ENCODE data around the gene C11orf91.
"Not testable (repeated sequence)": the region's sequence is repeated elsewhere in the genome, so short reads cannot be mapped to it uniquely, and the experiment has no call there.

C11orf91 gene

DNA sequence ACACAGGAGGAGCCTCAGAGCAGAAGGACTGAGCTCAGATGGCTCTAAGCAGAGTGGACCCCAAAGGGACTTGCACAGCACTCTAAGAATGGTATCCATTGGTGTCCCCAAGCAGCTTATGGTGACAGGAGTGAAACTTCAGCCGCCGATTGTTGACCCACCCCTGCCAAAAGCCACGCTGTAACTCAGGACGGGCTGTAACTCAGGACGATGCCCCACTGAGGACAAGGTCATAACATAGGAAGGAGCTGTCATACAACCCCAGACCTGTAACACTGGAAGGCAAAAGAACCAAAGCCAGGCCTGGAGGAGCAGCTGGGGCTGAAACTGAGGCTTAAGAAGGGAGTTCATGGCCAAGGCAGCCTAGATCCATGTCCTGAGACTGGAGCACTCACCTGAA is 21.4 kb upstream of the C11orf91 start:
- no peak for DNase-seq

DNA sequence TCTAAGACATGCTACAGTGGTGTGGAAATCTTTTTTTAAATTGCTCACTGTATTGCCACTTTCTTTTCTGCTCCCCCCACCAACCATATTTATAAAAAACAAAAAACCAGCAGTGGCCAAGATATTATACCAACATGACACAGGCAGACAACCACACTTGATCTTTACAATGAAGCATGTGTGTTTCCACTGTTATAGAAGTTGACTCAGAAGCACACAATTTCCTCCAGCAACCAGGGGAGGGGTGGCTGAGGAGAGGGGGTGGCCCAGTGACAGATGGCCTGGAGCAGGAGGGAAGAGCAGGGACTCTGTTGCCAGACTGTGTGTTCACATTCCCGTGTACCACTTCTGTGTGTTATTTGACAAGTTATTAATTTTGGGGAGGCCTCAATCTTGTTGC is 20.8 kb upstream of the C11orf91 start:
- DNase-seq, result peak in 2 of 58 donors; percentile 6 to 26

DNA sequence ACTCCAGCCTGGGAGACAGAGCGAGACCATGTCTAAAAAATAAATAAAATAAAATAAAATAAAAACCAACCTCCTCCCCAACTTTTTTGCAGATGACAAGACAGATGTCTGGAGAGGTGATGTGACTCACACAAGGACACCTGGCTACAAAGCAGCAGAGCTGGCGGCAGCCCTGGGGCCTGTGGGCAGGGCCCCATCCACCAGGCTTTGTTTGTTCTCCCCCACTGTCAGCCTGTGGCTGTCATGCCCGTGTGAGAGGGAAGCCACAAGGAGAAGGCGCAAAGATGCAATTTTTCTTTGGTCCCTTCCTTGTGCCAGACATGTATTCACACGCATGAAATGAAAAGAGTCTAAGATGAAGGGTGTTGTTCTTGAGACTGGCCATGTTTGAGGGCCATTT is 19.0 kb upstream of the C11orf91 start:
- DNase-seq, result no peak

DNA sequence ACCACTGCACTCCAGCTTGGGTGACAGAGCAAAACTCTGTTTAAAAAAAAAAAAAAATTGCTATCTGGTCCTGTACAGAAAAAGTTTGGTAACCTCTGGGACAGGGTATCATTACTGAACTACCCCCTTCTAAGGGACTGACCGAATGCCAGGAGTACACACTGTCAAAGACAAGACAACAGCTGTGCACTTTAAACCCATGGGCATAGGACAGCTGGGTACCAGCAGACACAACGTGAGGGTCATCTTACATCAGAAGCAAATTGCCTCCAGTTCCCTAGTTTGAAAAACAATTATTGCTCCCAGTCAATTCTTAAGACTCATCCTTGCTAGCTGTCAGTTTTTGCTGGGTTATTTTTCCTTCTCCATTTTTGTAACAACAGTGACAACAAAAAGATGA is 17.8 kb upstream of the C11orf91 start:
- DNase-seq, result no peak

DNA sequence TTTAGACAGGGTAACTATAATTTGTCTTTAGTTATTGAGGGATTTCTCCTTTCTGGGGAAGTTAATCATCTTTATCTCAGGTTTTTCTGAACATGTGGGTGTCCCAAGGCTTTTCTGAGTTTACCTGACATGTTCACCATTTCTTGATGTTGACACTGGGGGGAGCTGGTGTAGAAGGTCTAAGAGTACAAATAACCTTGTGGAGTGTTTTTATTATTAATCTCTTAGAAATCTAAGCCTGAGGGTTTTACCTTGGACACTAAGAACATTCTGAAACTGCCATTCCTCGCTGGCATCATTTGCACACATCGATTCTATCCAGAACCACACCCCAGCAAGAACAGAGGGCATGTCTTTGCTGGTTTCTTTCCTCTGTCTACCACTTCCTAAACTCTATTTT is 15.6 kb upstream of the C11orf91 start:
- peak in 1 of 58 donors; percentile 7 for DNase-seq

DNA sequence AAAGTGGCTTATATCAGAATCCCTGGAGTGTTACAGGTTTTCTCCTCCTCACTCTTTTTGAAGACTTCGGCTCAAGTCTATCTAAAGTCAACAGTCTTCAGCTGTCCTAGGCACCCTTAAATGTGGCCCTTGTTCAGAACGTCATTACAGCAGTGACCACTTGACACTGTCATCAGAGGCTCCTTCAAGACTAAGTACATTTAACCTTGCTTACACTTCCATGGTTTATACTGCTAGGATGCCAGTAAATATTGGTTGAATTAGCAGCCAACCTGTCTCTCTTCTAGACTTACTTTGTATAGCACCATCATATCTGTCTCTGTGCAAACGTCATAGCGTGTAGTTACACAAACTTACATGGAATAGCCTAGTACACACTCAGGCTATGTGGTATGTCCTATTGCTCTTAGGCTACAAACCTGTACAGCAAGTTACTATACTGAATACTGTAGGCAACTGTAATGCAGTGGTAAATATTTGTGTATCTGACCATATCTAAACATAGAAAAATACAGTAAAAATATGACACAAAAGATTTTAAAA is 13.3 kb upstream of the C11orf91 start:
- no peak for DNase-seq

DNA sequence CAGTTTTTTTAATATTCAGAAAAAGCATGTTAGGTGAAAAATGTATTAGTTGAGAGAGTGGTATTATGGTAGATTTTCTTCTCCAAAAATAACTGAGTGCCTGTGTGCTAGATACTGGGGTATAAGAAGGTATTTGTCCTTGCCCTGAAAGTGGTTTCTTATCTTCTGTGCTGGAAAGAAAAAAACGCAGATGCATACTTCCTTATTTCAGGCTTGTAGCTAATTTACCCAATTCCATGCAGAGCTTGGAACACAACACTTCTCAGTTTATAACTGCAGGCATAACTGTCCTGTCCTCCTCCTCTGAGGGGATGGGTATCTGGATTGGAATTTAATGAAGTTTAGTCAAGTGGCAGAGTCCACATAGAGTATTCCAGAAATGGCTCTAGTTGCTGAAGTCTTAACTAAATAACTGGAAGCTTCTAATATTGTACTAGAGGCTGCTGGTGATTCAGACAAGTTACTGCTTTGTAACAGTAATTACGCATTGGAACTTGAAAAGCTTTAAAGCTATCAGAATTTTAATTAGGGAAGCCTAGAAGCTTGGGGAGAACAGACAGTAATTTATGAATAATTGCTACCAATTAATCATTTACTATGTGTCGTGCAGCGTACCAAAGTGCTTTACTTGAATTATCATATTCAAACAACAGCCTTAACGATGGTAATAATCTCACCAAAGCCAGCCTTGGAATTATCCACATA is 12.7 kb upstream of the C11orf91 start:
- no peak for DNase-seq

DNA sequence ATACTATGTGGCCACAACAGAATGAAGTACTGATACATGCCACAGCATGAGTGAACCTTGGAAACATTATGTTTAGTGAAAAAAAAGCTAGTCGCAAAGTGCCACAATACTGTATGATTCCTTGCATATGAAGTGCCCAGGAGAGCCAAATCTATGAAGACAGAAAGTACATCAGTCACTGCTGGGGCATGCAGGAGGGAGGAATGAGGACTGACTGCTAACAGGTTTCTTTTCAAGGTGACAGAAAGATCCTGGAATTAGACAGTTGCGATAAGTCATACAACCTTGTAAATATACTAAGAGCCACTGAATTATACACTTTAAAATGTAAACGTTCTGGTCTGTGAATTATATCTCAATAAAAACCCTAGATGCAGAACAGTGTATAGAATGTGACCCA is 11.8 kb upstream of the C11orf91 start:
- DNase-seq, result no peak

DNA sequence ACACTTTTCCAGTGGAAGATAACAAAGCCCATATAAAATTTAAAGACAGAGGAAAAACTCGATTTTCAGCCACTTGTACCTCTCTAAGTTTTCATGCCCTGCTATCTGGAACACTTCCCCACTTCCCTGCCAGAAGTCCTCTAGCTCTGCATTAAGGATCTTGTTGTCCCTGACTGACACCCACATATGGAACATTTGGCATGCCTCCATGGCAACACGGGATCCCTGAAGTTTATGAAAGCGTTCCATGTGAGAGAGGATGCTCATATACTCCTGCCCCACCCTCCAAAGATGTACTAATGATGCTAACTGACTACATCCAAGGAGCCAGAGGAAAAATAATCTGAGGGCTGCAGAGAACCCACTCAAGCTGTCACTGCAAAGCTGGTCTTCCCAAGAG is 8.8 kb upstream of the C11orf91 start:
- DNase-seq, result no peak

DNA sequence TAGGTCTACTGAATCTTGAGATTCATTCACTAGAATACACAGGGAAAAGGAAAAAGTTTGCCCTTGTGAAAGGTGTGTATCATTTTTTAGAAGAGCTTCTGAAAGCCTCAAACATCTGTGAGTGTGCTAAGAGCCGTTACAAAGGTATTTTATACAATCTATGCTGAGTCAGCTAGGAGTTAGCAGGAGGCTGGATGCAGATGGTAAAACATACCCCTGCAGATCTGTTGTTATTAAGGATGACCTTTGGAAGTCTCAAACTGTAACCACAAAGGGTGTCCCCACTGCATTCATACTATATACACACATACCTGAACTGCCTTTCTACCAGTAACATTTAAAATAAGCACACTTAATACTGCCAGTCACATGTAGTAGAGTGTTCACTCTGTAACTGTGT is 8.4 kb upstream of the C11orf91 start:
- no peak for DNase-seq

DNA sequence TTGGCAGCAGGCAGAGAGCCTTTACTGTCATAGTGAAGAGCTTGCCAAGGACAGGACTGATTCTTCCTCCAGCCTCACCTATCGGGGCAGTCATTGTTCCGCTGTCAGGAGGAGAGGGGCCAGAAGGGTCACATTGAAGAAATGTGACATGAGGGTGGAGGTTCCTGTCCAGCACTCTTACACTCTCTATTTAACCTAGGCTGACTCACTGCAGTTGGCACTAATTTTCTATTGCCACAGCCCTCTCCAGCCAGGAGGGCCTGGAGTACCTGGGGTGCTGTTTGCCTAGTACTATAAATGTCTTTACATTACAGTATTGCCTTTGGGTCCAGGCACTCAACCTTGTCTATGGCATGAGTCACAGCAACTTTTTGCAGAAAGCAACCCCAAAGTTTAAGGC is 7.2 kb upstream of the C11orf91 start:
- DNase-seq, result not testable (repeated sequence)

DNA sequence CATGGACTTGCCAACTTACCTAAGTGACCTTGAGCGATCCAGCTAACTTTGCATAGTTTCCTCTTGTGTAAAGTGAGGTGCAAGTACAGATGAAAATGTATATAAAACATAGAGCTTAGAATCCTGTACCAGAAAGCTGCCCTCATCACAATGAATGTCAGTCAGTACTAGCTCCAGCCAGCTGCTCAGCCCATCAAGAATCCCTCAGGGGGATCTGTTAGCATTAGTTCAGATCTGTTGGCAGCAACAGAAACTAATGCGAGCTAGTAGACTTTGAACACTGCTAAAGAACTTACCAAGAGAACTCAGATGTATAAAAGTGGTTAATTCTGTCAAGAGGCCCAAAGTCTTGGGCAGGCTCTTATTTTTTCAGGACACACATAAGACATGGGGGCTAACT is 6.3 kb upstream of the C11orf91 start:
- DNase-seq, result no peak

DNA sequence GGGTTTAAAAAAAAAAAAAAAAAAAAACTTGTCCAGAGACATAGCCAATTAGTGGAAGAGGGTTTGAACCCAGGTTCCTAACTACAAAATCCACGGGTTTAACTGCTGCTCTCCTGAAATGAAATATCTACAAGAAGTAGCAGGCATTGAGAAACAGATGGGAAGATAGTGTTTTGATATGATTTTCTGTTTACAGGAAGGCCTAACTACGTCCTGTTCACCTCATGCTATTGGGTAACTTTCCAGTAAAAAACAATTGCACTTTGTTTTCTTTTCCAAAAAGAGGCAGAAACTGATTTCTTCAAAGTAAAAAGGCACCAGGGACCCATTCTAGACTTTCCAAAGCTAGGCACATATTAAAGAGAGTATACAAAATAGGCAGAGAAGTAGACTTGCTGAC is 5.9 kb upstream of the C11orf91 start:
- DNase-seq, result no peak

DNA sequence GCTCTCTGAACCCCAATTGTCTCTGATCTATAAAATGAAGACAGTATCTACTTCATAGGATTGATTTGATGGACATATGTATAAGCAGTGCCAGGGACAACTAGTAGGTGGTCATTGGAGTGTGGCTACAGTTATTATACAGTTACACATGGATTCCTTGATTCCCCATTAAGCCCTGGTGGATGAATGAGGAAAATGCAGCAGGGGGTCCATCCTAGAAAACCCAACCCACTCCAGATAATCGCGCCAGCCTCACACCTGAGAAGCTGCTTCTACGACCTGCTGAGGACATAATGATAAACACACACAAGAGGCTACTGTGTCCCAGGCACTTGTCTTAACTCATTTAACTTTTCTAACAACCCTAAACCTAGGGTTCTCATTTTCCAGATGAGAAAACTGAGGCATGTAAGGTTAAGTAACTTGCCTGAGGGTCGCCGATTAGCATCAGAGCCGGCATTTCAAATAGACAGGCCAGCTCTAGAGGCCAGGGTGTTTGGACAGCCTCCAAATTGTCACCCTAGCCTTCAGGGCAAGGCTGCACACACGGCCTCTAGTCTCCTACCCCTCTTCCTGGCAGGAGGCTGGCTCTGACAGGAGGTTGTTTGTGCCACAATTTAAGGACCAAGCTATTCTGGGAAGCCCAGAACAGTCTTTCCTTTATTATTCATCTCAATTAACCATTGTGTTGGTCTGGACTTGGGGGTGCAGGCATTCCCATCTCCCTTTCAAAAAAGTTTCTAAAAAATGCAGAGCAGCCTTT is 3.8 kb upstream of the C11orf91 start:
- peak in 13 of 58 donors; percentile 16 to 75 (median 25) for DNase-seq

DNA sequence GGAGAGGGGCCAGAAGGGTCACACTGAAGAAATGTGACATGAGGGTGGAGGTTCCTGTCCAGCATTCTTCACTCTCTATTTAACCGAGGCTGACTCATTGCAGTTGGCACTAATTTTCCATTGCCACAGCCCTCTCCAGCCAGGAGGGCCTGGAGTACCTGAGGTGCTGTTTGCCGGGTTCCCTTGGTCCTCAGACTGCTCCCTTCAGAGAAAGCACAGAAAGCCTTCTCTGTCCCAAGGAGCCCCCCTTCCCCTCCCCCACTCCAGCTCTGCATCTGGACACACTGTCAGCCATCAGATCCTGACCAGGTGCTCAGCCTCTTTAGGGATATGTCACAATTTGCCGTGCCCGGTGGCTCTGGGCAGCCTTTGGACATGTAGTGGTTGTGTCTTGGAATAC is 3.2 kb upstream of the C11orf91 start:
- no peak for DNase-seq

DNA sequence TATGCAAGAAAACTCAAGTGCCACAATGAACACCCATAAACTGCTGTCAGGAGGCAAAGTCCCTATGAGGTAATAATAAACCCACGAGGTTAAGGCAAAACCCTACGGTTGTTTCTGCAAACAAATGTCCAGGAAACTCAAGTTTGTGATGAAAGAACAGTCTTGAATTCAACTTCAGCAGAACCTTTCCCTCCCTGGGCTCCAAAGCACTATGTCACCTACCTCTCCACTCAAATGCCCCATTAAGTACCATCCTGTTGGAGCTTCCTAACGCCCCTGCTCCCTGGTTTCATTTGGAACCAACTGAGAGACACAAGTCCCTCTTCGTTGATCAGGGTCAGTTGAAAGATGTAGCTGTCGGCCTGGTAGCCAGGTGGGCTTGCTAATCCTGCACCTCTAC is 2.6 kb upstream of the C11orf91 start:
- no peak for DNase-seq

DNA sequence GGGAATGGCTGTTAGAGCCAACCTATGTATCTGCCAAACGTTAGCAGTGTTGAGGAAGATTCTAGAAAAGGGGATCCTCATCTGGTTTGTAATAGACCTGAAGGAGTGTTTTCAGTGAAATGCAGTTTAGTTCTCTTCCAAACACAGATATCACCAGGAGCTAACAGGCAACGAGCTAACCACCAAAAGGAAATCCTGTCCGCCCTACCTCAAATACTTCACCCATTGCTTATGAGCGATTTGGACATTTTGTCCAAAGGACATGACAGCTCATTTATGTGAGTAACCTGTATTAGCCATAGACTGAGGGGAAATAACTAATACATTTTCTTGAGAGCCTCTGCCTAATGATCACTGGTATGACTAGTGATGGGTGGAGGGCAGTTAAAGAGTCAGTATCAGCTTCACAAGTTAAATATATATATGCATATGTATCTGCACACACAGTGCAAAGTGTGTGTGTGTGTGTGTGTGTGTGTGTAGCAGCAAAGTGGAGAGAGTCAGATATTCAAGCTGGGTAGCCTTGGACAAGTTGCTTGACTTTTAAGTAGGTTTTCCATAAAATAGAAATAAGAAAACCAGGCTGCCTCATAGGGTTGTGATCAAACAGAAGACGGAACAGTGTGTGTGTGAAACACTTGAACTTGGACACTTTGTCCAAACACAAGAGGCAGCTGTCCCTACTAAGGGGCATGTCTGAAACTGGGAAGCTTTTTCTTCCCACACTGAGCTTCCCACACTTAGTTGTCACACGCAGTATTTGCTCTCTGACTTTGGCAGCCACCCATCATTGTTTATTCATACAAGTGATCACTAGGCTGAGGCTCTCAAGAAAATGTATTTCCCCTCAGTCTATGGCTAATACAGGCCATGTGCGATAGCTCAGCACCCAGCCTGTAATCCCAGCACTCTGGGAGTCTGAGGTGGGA is 940 bp upstream of the C11orf91 start:
- DNase-seq, result peak in 21 of 58 donors; percentile 17 to 83 (median 40)

DNA sequence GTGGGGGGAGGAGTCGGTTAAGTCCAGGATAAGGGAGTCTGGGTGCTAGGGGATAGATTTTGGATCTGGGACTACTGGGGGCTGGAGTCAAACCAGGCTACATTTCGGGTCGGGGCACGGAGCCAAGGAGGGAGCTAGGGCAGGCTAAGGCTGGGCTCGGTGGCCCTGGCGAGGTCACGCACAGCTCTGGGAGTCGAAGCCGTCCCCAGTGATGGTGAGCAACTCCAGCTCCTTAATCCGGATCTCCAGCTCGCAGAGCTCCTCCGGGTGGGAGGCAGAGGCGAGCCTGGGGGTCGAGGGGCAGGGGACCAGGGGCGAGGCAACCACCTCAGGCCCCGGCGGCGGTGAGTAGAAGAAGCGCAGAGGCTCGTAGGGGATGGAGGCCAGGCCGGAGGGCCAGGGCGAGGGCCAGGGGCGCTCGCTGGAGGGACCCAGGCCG is 544 bp downstream of the C11orf91 start:
- peak in 1 of 58 donors; percentile 10 for DNase-seq

DNA sequence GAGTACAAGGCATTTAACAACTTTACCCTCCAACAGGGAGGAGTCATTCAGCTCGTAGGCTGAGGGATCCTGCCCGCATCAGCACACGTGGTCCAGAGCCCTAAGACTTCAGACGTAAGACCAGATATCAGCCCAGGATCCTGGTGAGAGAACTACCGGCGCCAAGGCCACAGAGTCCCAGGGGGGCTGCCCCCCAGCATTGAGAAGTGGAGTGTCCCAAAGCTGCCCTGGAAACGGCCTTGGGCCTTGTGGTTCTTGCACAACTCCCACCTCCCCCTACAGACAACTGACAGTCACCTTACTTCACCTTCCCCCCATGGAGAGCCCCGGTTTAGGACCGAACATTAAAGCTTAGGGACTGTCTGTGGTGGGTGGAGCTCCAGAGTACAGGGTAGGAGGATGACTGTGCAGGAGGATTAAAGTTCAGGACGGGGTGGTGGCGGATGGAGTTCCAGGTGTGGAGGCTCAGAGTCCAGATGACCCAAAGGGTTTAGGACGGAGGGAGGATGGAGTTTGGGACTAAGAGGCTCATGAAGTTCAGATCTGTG is 1.0 kb downstream of the C11orf91 start:
- no peak for DNase-seq

DNA sequence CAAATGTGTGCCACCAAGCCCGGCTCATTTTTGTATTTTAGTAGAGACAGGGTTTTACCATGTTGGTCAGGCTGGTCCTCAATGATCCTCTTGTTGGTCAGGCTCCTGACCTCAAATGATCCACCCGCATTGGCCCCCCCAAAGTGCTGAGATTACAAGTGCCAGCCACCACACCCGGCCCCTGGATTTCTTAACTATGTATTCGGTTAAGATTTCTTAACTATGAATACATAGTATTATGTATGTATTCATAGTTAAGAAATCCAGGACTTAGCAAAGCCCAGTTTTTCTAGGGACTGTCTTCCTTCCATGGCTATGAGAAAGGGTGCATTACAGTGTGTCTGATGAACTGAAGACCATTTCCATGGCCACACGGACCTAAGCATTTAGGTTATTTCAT is 1.7 kb downstream of the C11orf91 start:
- no peak for DNase-seq

DNA sequence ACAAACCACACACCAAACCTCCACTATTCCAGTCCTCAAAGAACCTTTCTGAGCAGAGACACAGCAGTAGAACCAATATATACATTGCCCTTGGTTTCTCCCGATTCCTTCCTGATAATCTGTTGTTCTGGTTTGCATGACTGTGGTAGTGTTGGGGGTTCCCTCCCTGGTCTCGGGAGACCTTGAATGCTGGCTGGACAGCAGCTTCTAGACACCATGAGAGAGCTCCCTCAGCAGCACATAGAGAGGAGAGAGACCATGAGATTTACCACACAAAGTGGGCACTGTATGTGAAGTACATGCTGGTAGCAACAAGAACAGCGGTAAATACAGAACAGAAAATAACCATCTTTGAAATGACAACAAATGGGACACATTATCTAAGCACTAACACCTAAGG is 2.6 kb downstream of the C11orf91 start:
- no peak for DNase-seq
